Gastrocnemius medialis (tissue), 4 donors: ENCODE results near the gene LMTK3. TPM values are rescaled to one million over a fixed set of nuclear protein-coding genes. Genes with fewer than 3 reads are reported as not detected.

ENCODE experiments used
- ATAC-seq, 2 donors: fragments of 150-250 bp; one replicate each; pipeline ENCODE4 v1.9.1; 2016
- DNase-seq, 2 donors: peaks; one replicate each; pipeline ENCODE4 v3.0.0-alpha.2; 2019
- H3K27ac ChIP-seq, 4 donors: fragments of 200-600 bp; sonication (generic); 1 replicate in 1 of 4; 2 replicates in 3 of 4; pipeline ENCODE4 v1.5.1; 2016 to 2018; ENCODE audit warnings: mild to moderate bottlenecking in 2 of 4, moderate library complexity in 1 of 4
- H3K27me3 ChIP-seq, 3 donors: fragments of 200-600 bp; sonication (generic) in 2 of 3; 1 replicate in 1 of 3; 2 replicates in 2 of 3; pipeline versions ENCODE4 v1.5.1 to v1.6.0; 2016 to 2019; ENCODE audit warnings: mild to moderate bottlenecking in 1 of 3, moderate library complexity in 1 of 3
- H3K36me3 ChIP-seq, 2 donors: fragments of 200-600 bp; sonication (generic) in 1 of 2; one replicate each; pipeline ENCODE4 v1.5.1; 2017 to 2018
- H3K4me1 ChIP-seq, 2 donors: fragments of 200-600 bp; sonication (generic) in 1 of 2; one replicate each; pipeline ENCODE4 v1.5.1; 2016 to 2017; ENCODE audit warnings: mild to moderate bottlenecking in 2 of 2
- H3K4me3 ChIP-seq, 4 donors: fragments of 200-600 bp; sonication (generic) in 3 of 4; 1 replicate in 1 of 4; 2 replicates in 3 of 4; pipeline ENCODE4 v1.5.1; 2016 to 2019; ENCODE audit warnings: mild to moderate bottlenecking in 2 of 4
- H3K9me3 ChIP-seq, 3 donors: fragments of 200-600 bp; sonication (generic) in 2 of 3; 1 replicate in 1 of 3; 2 replicates in 2 of 3; pipeline ENCODE4 v1.5.1; 2016 to 2019
- CTCF ChIP-seq, 5 experiments: fragments of 450-650 bp in 3 of 5; fragments of 200-600 bp in 2 of 5; sonication (generic) in 2 of 5; IDR thresholded peaks in 4 of 5; conservative IDR thresholded peaks in 1 of 5; 1 replicate in 4 of 5; 2 replicates in 1 of 5; pipeline ENCODE4 v1.5.1; 2016 to 2019; ENCODE audit warnings: antibody characterized with exemption in 5 of 5, mild to moderate bottlenecking in 3 of 5, moderate library complexity in 3 of 5
- POLR2A ChIP-seq, 2 donors: fragments of 450-650 bp; IDR thresholded peaks; one replicate each; pipeline ENCODE4 v1.6.1; 2017; ENCODE audit warnings: antibody characterized with exemption in 2 of 2, mild to moderate bottlenecking in 2 of 2, moderate library complexity in 2 of 2
- in situ Hi-C, 4 donors: fragments of 200-750 bp; cut with MboI; loops; one replicate each; pipeline versions ENCODE4 v1.15.0 to v1.8.0; 2017; ENCODE audit warnings: low sequenced_read_pairs in 4 of 4
- intact Hi-C: fragments of 100-400 bp; cut with DNase I; formaldehyde crosslinking; loops from one replicate; pipeline ENCODE4 v1.15.1; 2023; ENCODE audit warnings: low total_unique reads
- total RNA-seq, 4 donors: library from RNA; depleted of rRNA; stranded (reverse); fragments of >200 nt; gene quantifications; one replicate each; pipeline versions ENCODE4 v1.1.0 to v1.2.3, GENCODE V29; 2016

LMTK3 gene
- total RNA-seq, 4 donors from 2014 or later, result not detected

GRCh38 chr19:48548253-48548911 lies 36.7 kb upstream of the LMTK3 start:
- Histone ChIP-seq H3K27me3 (peaks cover 0 to 3% (median 0%) of the 10 kb centered on the region in 3 donors), H3K9me3 (no peaks in the 10 kb centered on the region), H3K4me1 (peaks cover under 1 to 1% of the 10 kb centered on the region in 2 donors), H3K27ac (no peak overlapping the region), H3K4me3 (no peak overlapping the region), H3K36me3 (no peaks in the 10 kb centered on the region)
- intact Hi-C loops, result no loop called here
- DNase-seq (no peak), ATAC-seq (no peak)
- TF ChIP-seq CTCF (IDR thresholded peaks at IDR 0.05 in 4 of 5, conservative IDR thresholded peaks at IDR 0.05 in 1 of 5) (no peak), POLR2A (IDR thresholded peaks at IDR 0.05) (no peak)
- in situ Hi-C loops, result no loop called here

GRCh38 chr19:48547722-48548121 lies 36.1 kb upstream of the LMTK3 start:
- peaks cover 0 to 3% (median 0%) of the 10 kb centered on the region in 3 donors for H3K27me3 ChIP-seq
- intact Hi-C loops (no loop called here), in situ Hi-C loops (no loop called here)
- ATAC-seq (no peak), DNase-seq (no peak)
- H3K9me3 ChIP-seq, result no peaks in the 10 kb centered on the region
- H3K4me3 ChIP-seq, result no peak overlapping the region
- no peak overlapping the region for H3K27ac ChIP-seq
- peaks cover 3 to 4% of the 10 kb centered on the region in 2 donors for H3K4me1 ChIP-seq
- no peaks in the 10 kb centered on the region for H3K36me3 ChIP-seq
- TF ChIP-seq CTCF (IDR thresholded peaks at IDR 0.05 in 4 of 5, conservative IDR thresholded peaks at IDR 0.05 in 1 of 5) (no peak), POLR2A (IDR thresholded peaks at IDR 0.05) (no peak)

DNA sequence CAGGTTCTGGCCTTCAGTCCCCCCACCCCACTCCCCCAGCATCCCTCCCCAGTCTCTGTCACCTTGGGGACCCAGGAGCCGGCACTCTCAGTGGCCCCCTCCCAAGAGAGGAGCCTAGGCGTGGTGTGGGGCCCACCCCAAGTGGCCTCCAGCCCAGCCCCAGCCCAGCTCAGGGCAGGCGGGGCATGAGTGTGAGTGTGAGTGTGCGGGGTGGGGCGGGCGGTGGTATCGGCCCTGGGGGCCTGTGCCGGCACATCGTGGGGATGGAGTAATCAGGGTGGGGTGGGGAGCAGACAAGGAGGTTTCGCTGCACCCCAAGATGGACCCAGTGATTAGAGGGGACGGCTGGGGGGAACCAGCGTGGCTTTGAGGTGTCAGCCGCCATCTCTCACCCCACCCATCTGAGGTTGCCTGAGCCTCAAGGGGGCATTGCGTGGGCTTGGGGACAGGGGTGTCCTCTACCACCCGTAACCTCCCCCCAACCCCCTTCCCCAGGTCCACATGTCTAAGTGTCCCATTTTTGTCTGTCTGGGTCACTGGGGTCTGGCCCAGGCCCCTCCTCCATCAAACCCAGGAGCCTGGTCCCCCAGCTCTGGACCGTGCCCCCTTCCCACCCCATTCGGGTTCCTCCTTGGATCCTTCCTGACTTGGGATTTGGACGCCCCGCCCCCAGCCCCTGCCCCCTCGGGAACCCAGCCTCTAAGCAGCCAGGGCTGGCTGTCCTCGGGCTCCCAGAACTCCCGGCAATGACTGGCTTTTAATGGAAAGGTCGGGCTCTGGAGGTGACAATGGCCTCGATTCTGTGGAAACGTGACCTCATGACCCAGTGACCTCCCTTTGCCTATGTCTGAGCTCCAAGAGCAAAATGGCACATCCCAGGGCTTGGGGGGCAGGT lies 33.5 kb upstream of the LMTK3 start:
- DNase-seq (no peak), ATAC-seq (no peak)
- no peaks in the 10 kb centered on the region for H3K9me3 ChIP-seq
- H3K4me3 ChIP-seq, result no peak overlapping the region
- TF ChIP-seq POLR2A (IDR thresholded peaks at IDR 0.05) (no peak), CTCF (IDR thresholded peaks at IDR 0.05 in 4 of 5, conservative IDR thresholded peaks at IDR 0.05 in 1 of 5) (no peak)
- no peak overlapping the region for H3K27ac ChIP-seq
- in situ Hi-C loops (no loop called here), intact Hi-C loops (no loop called here)
- peaks cover 3 to 4% of the 10 kb centered on the region in 2 donors for H3K4me1 ChIP-seq
- no peaks in the 10 kb centered on the region for H3K36me3 ChIP-seq
- H3K27me3 ChIP-seq, result peaks cover 0 to 3% (median 0%) of the 10 kb centered on the region in 3 donors

DNA sequence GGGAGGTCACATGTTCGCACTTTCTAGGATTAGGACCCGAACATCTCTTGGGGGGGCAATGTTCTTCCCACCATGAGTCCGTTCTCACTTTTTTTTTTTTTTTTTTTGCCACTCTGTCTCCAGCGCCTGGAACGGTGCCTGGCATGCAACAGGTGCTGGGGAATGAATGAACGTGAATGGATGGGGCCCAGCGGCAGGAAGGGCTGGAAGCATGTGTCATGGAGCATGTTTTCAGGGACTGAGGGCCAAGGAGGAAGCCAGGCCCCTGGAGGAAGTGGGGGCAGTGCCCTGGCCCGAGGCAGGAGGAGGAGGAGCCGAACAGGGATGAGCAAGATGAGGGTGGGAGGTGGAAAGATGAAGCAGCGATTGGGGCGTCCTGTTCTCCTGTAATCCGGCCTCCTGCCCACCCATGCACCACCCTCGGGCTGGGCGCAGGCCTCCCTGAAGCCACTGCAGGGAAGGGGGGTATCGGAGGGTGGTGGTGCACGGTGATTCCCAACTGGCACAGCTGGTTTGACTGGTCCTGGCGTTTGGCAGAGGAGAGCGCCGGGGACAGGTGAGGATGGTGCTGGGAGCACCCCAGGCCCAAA lies 31.6 kb upstream of the LMTK3 start:
- Histone ChIP-seq H3K36me3 (no peaks in the 10 kb centered on the region), H3K9me3 (no peaks in the 10 kb centered on the region), H3K27ac (no peak overlapping the region), H3K4me3 (no peak overlapping the region), H3K27me3 (no peaks in the 10 kb centered on the region), H3K4me1 (peaks cover 3 to 4% of the 10 kb centered on the region in 2 donors)
- DNase-seq (peak in 1 of 2 donors; percentile 49), ATAC-seq (peak; percentile 42 to 79)
- TF ChIP-seq POLR2A (IDR thresholded peaks at IDR 0.05) (no peak), CTCF (IDR thresholded peaks at IDR 0.05 in 4 of 5, conservative IDR thresholded peaks at IDR 0.05 in 1 of 5) (no peak)
- intact Hi-C loops, result no loop called here
- in situ Hi-C loops, result no loop called here
